HepG2 (cell line): Measurements from ENCODE around the gene ARHGAP5. TPM values are rescaled to one million over a fixed set of nuclear protein-coding genes. Genes with fewer than 3 reads are reported as not detected.

ENCODE experiments used
- CC2D1A ChIP-seq: sonication (generic); formaldehyde crosslinking; IDR thresholded peaks from 2 replicates; pipeline ENCODE4 v1.8.1; 2023; ENCODE audit warnings: mild to moderate bottlenecking, missing genetic modification reagents
- FOSL1 ChIP-seq: sonication (generic); formaldehyde crosslinking; IDR thresholded peaks from 2 replicates; pipeline ENCODE4 v1.9.0; 2021; ENCODE audit warnings: missing genetic modification reagents, borderline replicate concordance
- FOXC1 ChIP-seq: sonication (generic); formaldehyde crosslinking; IDR thresholded peaks from 2 replicates; pipeline ENCODE4 v1.8.0; 2022; ENCODE audit warnings: mild to moderate bottlenecking, missing genetic modification reagents, borderline replicate concordance
- ISL2 ChIP-seq: sonication (generic); formaldehyde crosslinking; IDR thresholded peaks from 2 replicates; pipeline ENCODE4 v1.5.0; 2020; ENCODE audit warnings: missing genetic modification reagents
- JDP2 ChIP-seq: sonication (generic); formaldehyde crosslinking; IDR thresholded peaks from 2 replicates; pipeline ENCODE4 v1.8.1; 2022; ENCODE audit warnings: missing genetic modification reagents, borderline replicate concordance
- SALL2 ChIP-seq: sonication (generic); formaldehyde crosslinking; IDR thresholded peaks from 2 replicates; pipeline ENCODE4 v1.8.1; 2023; ENCODE audit warnings: mild to moderate bottlenecking, missing genetic modification reagents, inconsistent platforms
- SRSF9 ChIP-seq: fragments of 200-400 bp; formaldehyde crosslinking; IDR thresholded peaks from 2 replicates; pipeline ENCODE4 v1.6.1; 2018; ENCODE audit warnings: borderline replicate concordance, mild to moderate bottlenecking, low read depth, low read length; ENCODE audit not compliant: insufficient read depth, poor library complexity, severe bottlenecking
- ZNF605 ChIP-seq: sonication (generic); formaldehyde crosslinking; IDR thresholded peaks from 2 replicates; pipeline ENCODE4 v1.8.0; 2022; ENCODE audit warnings: mild to moderate bottlenecking, missing genetic modification reagents
- ZNF772 ChIP-seq: sonication (generic); formaldehyde crosslinking; IDR thresholded peaks from 2 replicates; pipeline ENCODE4 v1.5.0; 2020; ENCODE audit warnings: mild to moderate bottlenecking, missing genetic modification reagents
- polyA plus RNA-seq, 8 experiments: library from polyadenylated mRNA; depleted of rRNA in 3 of 8; stranded (reverse) in 7 of 8; unstranded in 1 of 8; fragments of >200 nt; fragmentation: Illumina TruSeq in 4 of 8; extraction: Trizol in 4 of 8; gene quantifications; 2 replicates each; pipeline versions ENCODE4 v1.2.1 to v1.2.3, GENCODE V29; 2011 to 2016; ENCODE audit warnings: low read depth in 4 of 8, missing spikeins in 1 of 8, mixed read lengths in 1 of 8; ENCODE audit not compliant: insufficient read depth in 1 of 8
- total RNA-seq, 5 experiments: library from RNA; depleted of rRNA; stranded (reverse); fragments of >200 nt; fragmentation: Illumina TruSeq; extraction: Trizol; gene quantifications; 2 replicates each; pipeline ENCODE4 v1.2.3, GENCODE V29; 2016; ENCODE audit warnings: low read depth in 1 of 5
- TF ChIP-seq, protein P1 (sequence below): sonication (generic); formaldehyde crosslinking; IDR thresholded peaks from 2 replicates; pipeline ENCODE4 v1.4.0; 2020; ENCODE audit warnings: mild to moderate bottlenecking, missing genetic modification reagents
- TF ChIP-seq, protein P2 (sequence below): sonication (generic); formaldehyde crosslinking; IDR thresholded peaks from 2 replicates; pipeline ENCODE4 v1.8.1; 2023; ENCODE audit warnings: mild to moderate bottlenecking, missing genetic modification reagents
- TF ChIP-seq, protein P3 (sequence below): sonication (generic); formaldehyde crosslinking; IDR thresholded peaks from 2 replicates; pipeline ENCODE4 v1.5.0; 2020; ENCODE audit warnings: mild to moderate bottlenecking, missing genetic modification reagents
- TF ChIP-seq, protein P4 (sequence below): sonication (generic); formaldehyde crosslinking; IDR thresholded peaks from 2 replicates; pipeline ENCODE4 v1.4.0; 2020; ENCODE audit warnings: missing genetic modification reagents, mild to moderate bottlenecking, borderline replicate concordance

The ARHGAP5 gene
- total and polyA plus RNA-seq, 2 of the 13 experiments (the other 11 are each of a cell fraction or from before 2014, with no cell fraction given), result 33.7 to 144 TPM

DNA sequence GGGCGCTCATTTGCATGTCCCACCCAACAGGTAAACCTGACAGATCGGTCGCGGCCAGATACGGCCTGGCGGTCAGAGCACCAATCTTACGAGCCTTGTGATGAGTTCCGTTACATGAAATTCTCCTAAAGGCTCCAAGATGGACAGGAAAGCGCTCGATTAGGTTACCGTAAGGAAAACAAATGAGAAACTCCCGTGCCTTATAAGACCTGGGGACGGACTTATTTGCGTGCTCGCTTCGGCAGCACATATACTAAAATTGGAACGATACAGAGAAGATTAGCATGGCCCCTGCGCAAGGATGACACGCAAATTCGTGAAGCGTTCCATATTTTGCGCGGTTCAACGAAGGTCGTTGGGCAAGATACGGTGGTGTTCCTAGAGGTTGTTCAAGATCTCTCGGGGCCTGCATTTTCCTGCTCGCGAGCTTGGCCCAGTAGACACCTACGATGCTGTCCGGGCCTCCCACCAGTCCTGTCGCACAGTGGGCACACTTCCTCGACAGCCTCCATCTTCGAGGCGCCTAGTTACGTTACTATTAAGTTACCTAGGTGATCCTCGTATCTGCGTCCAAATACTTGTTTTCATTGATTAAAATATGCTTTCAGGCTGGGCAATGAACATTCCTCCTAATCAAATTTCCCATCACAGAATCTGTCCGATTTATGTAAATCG is 124.8 kb downstream of the ARHGAP5 start, which contains the start of gene RNU6-7 (continued):
- TF ChIP-seq, protein P1, sequence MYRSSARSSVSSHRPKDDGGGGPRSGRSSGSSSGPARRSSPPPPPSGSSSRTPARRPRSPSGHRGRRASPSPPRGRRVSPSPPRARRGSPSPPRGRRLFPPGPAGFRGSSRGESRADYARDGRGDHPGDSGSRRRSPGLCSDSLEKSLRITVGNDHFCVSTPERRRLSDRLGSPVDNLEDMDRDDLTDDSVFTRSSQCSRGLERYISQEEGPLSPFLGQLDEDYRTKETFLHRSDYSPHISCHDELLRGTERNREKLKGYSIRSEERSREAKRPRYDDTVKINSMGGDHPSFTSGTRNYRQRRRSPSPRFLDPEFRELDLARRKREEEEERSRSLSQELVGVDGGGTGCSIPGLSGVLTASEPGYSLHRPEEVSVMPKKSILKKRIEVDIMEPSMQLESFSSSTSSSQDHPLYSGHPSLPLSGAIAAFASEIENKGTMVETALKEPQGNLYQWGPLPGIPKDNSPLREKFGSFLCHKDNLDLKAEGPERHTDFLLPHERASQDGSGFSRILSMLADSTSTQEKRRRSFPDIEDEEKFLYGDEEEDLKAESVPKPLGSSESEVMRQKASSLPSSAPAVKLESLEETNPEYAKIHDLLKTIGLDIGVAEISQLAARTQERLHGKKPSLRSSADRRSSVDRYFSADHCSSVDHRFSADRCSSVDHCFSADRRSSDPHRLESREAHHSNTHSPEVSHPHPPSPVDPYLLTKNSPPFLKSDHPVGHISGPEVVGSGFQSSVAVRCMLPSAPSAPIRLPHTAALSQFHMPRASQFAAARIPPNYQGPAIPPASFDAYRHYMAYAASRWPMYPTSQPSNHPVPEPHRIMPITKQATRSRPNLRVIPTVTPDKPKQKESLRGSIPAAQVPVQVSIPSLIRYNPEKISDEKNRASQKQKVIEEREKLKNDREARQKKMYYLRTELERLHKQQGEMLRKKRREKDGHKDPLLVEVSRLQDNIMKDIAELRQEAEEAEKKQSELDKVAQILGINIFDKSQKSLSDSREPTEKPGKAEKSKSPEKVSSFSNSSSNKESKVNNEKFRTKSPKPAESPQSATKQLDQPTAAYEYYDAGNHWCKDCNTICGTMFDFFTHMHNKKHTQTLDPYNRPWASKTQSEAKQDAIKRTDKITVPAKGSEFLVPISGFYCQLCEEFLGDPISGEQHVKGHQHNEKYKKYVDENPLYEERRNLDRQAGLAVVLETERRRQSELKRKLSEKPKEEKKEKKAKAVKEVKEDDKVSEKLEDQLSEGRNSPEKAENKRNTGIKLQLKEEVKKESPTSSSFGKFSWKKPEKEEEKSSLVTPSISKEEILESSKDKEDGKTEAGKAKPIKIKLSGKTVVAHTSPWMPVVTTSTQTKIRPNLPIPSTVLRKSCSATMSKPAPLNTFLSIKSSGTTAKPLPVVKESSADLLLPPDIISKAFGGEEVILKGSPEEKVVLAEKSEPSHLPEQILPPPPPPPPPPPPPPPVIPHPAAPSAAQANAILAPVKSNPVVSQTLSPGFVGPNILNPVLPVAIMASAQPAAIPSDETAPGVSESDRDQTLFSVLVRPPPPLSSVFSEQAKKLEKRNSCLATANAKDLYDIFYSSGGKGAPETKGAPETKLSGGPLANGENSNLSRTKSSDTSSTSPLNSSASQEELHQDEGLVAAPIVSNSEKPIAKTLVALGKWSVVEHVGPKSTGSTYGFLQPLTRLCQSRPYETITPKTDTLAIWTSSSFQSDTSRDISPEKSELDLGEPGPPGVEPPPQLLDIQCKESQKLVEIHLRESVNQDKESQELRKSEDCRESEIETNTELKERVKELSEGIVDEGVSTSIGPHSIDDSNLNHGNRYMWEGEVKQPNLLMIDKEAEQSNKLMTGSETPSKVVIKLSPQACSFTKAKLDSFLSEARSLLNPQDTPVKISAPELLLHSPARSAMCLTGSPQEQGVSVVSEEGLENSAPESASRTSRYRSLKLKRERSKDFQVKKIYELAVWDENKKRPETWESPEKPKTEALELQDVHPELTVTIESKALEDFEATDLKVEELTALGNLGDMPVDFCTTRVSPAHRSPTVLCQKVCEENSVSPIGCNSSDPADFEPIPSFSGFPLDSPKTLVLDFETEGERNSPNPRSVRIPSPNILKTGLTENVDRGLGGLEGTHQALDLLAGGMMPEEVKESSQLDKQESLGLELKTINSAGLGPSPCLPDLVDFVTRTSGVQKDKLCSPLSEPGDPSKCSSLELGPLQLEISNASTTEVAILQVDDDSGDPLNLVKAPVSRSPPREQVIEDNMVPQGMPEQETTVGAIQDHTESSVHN (CRISPR knock-in tag), result no peak
- TF ChIP-seq, protein P2, sequence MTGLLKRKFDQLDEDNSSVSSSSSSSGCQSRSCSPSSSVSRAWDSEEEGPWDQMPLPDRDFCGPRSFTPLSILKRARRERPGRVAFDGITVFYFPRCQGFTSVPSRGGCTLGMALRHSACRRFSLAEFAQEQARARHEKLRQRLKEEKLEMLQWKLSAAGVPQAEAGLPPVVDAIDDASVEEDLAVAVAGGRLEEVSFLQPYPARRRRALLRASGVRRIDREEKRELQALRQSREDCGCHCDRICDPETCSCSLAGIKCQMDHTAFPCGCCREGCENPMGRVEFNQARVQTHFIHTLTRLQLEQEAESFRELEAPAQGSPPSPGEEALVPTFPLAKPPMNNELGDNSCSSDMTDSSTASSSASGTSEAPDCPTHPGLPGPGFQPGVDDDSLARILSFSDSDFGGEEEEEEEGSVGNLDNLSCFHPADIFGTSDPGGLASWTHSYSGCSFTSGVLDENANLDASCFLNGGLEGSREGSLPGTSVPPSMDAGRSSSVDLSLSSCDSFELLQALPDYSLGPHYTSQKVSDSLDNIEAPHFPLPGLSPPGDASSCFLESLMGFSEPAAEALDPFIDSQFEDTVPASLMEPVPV (CRISPR knock-in tag), result no peak
- TF ChIP-seq ZNF772, result no peak
- TF ChIP-seq FOXC1, result no peak; the same call in 1 of the 2 replicates
- no peak for TF ChIP-seq CC2D1A
- TF ChIP-seq, protein P3, sequence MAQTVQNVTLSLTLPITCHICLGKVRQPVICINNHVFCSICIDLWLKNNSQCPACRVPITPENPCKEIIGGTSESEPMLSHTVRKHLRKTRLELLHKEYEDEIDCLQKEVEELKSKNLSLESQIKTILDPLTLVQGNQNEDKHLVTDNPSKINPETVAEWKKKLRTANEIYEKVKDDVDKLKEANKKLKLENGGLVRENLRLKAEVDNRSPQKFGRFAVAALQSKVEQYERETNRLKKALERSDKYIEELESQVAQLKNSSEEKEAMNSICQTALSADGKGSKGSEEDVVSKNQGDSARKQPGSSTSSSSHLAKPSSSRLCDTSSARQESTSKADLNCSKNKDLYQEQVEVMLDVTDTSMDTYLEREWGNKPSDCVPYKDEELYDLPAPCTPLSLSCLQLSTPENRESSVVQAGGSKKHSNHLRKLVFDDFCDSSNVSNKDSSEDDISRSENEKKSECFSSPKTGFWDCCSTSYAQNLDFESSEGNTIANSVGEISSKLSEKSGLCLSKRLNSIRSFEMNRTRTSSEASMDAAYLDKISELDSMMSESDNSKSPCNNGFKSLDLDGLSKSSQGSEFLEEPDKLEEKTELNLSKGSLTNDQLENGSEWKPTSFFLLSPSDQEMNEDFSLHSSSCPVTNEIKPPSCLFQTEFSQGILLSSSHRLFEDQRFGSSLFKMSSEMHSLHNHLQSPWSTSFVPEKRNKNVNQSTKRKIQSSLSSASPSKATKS, result no peak
- TF ChIP-seq ZNF605 (CRISPR knock-in tag), result no peak; the same call in none of the 2 replicates
- TF ChIP-seq ISL2, result no peak; the same call in 1 of the 2 replicates
- no peak for TF ChIP-seq FOSL1 (CRISPR knock-in tag)
- TF ChIP-seq SALL2, result no peak
- TF ChIP-seq JDP2 (CRISPR knock-in tag), result no peak; the same call in 1 of the 2 replicates
- TF ChIP-seq, protein P4, sequence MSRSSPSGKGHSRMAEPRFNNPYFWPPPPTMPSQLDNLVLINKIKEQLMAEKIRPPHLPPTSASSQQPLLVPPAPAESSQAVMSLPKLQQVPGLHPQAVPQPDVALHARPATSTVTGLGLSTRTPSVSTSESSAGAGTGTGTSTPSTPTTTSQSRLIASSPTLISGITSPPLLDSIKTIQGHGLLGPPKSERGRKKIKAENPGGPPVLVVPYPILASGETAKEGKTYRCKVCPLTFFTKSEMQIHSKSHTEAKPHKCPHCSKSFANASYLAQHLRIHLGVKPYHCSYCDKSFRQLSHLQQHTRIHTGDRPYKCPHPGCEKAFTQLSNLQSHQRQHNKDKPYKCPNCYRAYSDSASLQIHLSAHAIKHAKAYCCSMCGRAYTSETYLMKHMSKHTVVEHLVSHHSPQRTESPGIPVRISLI (CRISPR knock-in tag), result no peak
- TF ChIP-seq SRSF9, result no peak
